Heart left ventricle (tissue), 13 donors: ENCODE results near the gene FHIP2A.

ENCODE experiments used
- CTCF ChIP-seq, 12 donors: fragments of 200-600 bp; sonication (generic) in 4 of 12; IDR thresholded peaks; one replicate each; pipeline versions ENCODE4 v1.5.0 to v1.8.0; 2018 to 2022; ENCODE audit warnings: antibody characterized with exemption in 12 of 12, mild to moderate bottlenecking in 5 of 12
- POLR2A ChIP-seq, 2 donors: fragments of 450-650 bp; IDR thresholded peaks; one replicate each; pipeline ENCODE4 v1.6.1; 2017; ENCODE audit warnings: antibody characterized with exemption in 2 of 2, mild to moderate bottlenecking in 2 of 2, moderate library complexity in 2 of 2
- donor health status: ischemic (EF 13 %, LVEDD 7.1; RV severe dilation, severe dysfunction).
- donor health status: DM: no; HTN: yes; CAD: no.
- donor health status: DM: no; HTN: no; CAD: no.
- donor health status: ischemic (EF 25% LVEDD 6.9; RV normal size, moderate dysfunction).
- donor health status: ischemic (EF 25% LVEDD 5.7; RV mildly dilated, moderate dysfunction).
- donor health status: ischemic (EF 35%, LVEDD 5.7; RV mildly dilated, moderate dysfunction).
- donor health status: nonischemic (EF 11% LVEDD 7.7; RV severe dilation, severe dysfunction).
- donor health status: DM: yes; HTN: yes; CAD: no.
- donor health status: PGD.
- donor health status: ischemic (EF 29% LVEDD 5.4; RV normal size, mild dysfunction).
- donor health status: nonischemic (EF 23%, LVEDD 6.1; RV moderate dilation, normal function).

GRCh38 chr10:114772496-114773196 is 48.9 kb upstream of the FHIP2A start:
- TF ChIP-seq CTCF (IDR thresholded peaks at IDR 0.05) (no peak), POLR2A (IDR thresholded peaks at IDR 0.05) (no peak)
